ENCODE data around the gene LRG1.

The LRG1 gene

DNA sequence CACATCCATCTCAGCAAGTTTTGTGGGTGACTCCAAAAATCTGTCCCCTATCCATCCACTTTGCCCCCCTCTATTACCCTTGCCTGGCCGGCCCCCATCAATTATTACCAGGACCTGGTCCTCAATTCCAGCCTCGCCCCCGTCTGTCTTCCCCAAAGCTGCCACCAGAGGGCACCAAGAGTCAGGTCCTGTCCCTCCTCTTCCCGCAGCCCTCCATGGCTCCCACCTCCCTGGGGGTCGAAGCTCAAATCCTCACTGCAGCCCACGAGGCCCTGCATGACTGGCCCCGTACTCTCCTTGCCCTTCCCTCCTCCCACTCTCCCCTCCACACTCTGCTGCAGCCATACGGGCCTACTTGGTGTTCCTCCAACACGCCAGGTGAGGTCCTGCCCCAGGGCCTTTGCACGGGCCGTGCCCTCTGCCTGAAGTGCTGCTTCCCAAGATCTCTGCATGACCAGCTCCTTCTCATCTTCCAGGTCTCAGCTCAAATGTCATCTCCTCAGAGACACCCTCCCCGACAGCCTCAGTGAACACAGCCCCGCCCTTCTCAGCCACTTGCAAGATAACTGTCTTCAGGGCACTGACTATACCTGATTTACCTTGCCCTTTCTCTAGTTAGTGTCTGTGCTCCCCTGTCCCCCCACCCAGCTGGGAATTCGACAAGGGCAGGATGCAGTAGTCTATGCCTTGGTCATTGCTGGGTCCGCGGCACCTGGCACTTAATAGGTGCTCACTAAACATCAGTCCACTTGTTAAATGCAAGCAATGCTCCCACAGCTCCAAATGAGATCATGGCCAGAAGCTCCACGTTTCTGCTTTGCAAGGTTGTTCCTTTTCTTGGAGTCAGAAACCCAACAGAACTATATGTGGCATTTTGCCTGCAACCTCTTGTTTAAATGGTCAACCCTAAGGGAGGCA, 36.4 kb upstream of the LRG1 start:
- Histone ChIP-seq H3K9me2 (replicated peaks; ENCODE audit: insufficient read depth, low read length) (no peaks in the 10 kb centered on the region), H3K79me2 (ENCODE audit: insufficient read depth, low read length) (no peaks in the 10 kb centered on the region), H3K36me3 (ENCODE audit: low read length) (no peaks in the 10 kb centered on the region), H3K27ac (ENCODE audit: low read depth, low read length) (no peak overlapping the region), H4K20me1 (ENCODE audit: low read depth, low read length) (no peaks in the 10 kb centered on the region), H3K27me3 (ENCODE audit: low read length) (no peaks in the 10 kb centered on the region), H3K9me3 (ENCODE audit: insufficient read depth, low read length) (no peaks in the 10 kb centered on the region), H2AFZ (ENCODE audit: low read depth, low read length, severe bottlenecking) (no peak overlapping the region), H3F3A (ENCODE audit: insufficient read depth) (no peaks in the 10 kb centered on the region), H3K4me3 (ENCODE audit: insufficient read depth, low read length, poor library complexity, severe bottlenecking) (no peak overlapping the region), H3K4me2 (ENCODE audit: low read depth, low read length, poor library complexity, severe bottlenecking) (no peak overlapping the region), H3K9ac (ENCODE audit: low read length) (no peak overlapping the region)
- TF ChIP-seq, protein P1, sequence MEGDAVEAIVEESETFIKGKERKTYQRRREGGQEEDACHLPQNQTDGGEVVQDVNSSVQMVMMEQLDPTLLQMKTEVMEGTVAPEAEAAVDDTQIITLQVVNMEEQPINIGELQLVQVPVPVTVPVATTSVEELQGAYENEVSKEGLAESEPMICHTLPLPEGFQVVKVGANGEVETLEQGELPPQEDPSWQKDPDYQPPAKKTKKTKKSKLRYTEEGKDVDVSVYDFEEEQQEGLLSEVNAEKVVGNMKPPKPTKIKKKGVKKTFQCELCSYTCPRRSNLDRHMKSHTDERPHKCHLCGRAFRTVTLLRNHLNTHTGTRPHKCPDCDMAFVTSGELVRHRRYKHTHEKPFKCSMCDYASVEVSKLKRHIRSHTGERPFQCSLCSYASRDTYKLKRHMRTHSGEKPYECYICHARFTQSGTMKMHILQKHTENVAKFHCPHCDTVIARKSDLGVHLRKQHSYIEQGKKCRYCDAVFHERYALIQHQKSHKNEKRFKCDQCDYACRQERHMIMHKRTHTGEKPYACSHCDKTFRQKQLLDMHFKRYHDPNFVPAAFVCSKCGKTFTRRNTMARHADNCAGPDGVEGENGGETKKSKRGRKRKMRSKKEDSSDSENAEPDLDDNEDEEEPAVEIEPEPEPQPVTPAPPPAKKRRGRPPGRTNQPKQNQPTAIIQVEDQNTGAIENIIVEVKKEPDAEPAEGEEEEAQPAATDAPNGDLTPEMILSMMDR (IDR thresholded peaks at IDR 0.05; ENCODE audit: insufficient read depth, low read length, poor library complexity, severe bottlenecking), result peak; percentile 70
- no peak for TF ChIP-seq EZH2phosphoT487 (conservative IDR thresholded peaks at IDR 0.05; ENCODE audit: low read length)

DNA sequence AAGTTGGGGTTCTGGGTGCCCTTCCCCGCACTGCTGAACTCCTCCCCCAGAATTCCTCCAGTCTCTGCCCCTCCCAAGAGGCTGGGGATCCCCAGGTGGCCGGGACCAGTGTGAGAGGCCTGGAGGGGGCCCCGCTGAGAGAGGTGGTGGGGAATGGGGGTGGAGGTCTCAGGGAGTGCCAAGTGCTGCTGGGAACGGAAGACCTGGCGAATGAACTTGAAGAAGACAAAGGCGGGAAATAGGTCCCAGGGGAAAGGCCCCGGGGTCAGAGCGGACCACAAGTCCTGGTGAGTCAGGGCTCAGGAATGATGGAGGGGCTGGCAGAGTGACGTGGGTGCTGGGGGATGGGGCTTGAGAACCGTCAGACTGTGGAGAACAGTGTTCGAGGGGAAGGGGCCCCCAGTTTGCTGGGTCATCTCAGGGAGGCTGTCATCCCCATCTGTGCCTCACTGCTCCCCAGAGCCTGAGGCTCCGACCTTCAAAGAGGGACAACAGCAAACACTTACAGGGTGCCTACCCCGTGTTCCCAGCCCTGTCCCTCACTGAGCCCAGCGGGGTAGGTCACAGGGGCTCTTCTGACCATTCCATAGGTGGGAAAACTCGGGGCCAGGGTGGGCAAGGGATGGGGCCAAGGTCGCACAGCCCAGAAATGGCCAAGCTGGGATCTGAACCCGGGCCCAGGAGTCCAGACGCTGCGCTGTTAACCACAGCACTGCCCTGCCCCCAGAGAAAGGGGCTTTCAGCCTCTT, 35.6 kb upstream of the LRG1 start:
- H3K4me2 ChIP-seq (ENCODE audit: low read depth, low read length, poor library complexity, severe bottlenecking), result no peak overlapping the region
- H3K4me3 ChIP-seq (ENCODE audit: insufficient read depth, low read length, poor library complexity, severe bottlenecking), result no peak overlapping the region
- no peaks in the 10 kb centered on the region for H4K20me1 ChIP-seq (ENCODE audit: low read depth, low read length)
- H2AFZ ChIP-seq (ENCODE audit: low read depth, low read length, severe bottlenecking), result no peak overlapping the region
- H3K36me3 ChIP-seq (ENCODE audit: low read length), result no peaks in the 10 kb centered on the region
- no peak for TF ChIP-seq EZH2phosphoT487 (conservative IDR thresholded peaks at IDR 0.05; ENCODE audit: low read length)
- TF ChIP-seq, protein P1 (IDR thresholded peaks at IDR 0.05; ENCODE audit: insufficient read depth, low read length, poor library complexity, severe bottlenecking), result no peak
- H3K9me2 ChIP-seq (replicated peaks; ENCODE audit: insufficient read depth, low read length), result no peaks in the 10 kb centered on the region
- H3K27ac ChIP-seq (ENCODE audit: low read depth, low read length), result no peak overlapping the region
- no peaks in the 10 kb centered on the region for H3F3A ChIP-seq (ENCODE audit: insufficient read depth)
- H3K9ac ChIP-seq (ENCODE audit: low read length), result no peak overlapping the region
- H3K9me3 ChIP-seq (ENCODE audit: insufficient read depth, low read length), result no peaks in the 10 kb centered on the region
- no peaks in the 10 kb centered on the region for H3K79me2 ChIP-seq (ENCODE audit: insufficient read depth, low read length)
- H3K27me3 ChIP-seq (ENCODE audit: low read length), result no peaks in the 10 kb centered on the region

DNA sequence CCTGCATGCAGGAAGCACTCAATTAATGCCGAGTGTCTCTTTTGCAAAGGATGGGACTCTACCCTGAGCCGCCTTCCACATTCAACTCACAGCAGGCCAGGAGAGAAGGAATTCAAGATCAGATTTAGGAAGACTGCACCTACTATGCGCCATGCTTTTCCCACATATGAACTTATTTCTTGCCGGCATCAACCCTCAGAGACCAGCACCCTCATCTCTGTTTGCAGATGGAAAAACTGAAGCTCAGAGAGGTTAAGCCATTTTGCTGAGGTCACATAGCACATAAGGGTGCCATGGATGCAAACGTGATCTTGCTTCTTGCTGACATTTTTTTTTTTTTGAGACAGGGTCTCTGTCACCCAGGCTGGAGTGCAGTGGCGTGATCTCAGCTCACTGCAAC, 33.8 kb upstream of the LRG1 start:
- no peaks in the 10 kb centered on the region for H3K27me3 ChIP-seq (ENCODE audit: low read length)
- H3K36me3 ChIP-seq (ENCODE audit: low read length), result no peaks in the 10 kb centered on the region
- H3K27ac ChIP-seq (ENCODE audit: low read depth, low read length), result no peak overlapping the region
- H3K4me2 ChIP-seq (ENCODE audit: low read depth, low read length, poor library complexity, severe bottlenecking), result no peak overlapping the region
- no peaks in the 10 kb centered on the region for H4K20me1 ChIP-seq (ENCODE audit: low read depth, low read length)
- H3K9ac ChIP-seq (ENCODE audit: low read length), result no peak overlapping the region
- H3F3A ChIP-seq (ENCODE audit: insufficient read depth), result no peaks in the 10 kb centered on the region
- H3K4me3 ChIP-seq (ENCODE audit: insufficient read depth, low read length, poor library complexity, severe bottlenecking), result no peak overlapping the region
- no peak overlapping the region for H2AFZ ChIP-seq (ENCODE audit: low read depth, low read length, severe bottlenecking)
- no peaks in the 10 kb centered on the region for H3K9me2 ChIP-seq (replicated peaks; ENCODE audit: insufficient read depth, low read length)
- H3K79me2 ChIP-seq (ENCODE audit: insufficient read depth, low read length), result no peaks in the 10 kb centered on the region
- TF ChIP-seq, protein P1 (IDR thresholded peaks at IDR 0.05; ENCODE audit: insufficient read depth, low read length, poor library complexity, severe bottlenecking), result no peak
- no peak for TF ChIP-seq EZH2phosphoT487 (conservative IDR thresholded peaks at IDR 0.05; ENCODE audit: low read length)
- H3K9me3 ChIP-seq (ENCODE audit: insufficient read depth, low read length), result no peaks in the 10 kb centered on the region
